Neuronal stem cell (in vitro differentiated cells): ENCODE results near the gene HLA-F.

Experiments used
- DNase-seq: peaks from one replicate; pipeline ENCODE4 v3.0.0-alpha.2; 2013; ENCODE audit warnings: low spot score
- H2AFZ ChIP-seq: one replicate; pipeline ENCODE4 v1.6.1; 2013; ENCODE audit warnings: mild to moderate bottlenecking, low read length, inconsistent platforms
- H2AK5ac ChIP-seq: 2 replicates; pipeline ENCODE4 v1.6.1; 2013; ENCODE audit warnings: low read depth, mild to moderate bottlenecking, inconsistent platforms, low read length, moderate library complexity, mixed read lengths
- H2BK120ac ChIP-seq: 2 replicates; pipeline ENCODE4 v1.6.1; 2013; ENCODE audit warnings: low read depth, mild to moderate bottlenecking, inconsistent platforms, low read length, moderate library complexity, mixed read lengths
- H2BK12ac ChIP-seq: one replicate; pipeline ENCODE4 v1.6.1; 2013; ENCODE audit warnings: low read length, inconsistent platforms
- H2BK15ac ChIP-seq: 2 replicates; pipeline ENCODE4 v1.6.1; 2013; ENCODE audit warnings: mild to moderate bottlenecking, low read length, inconsistent platforms, mixed read lengths
- H2BK5ac ChIP-seq: one replicate; pipeline ENCODE4 v1.6.1; 2013; ENCODE audit warnings: inconsistent platforms, mild to moderate bottlenecking, low read length, moderate library complexity
- H3K14ac ChIP-seq: one replicate; pipeline ENCODE4 v1.6.1; 2013; ENCODE audit warnings: low read length, inconsistent platforms
- H3K18ac ChIP-seq: 2 replicates; pipeline ENCODE4 v1.6.1; 2013; ENCODE audit warnings: low read length, inconsistent platforms
- H3K23ac ChIP-seq: 2 replicates; pipeline ENCODE4 v1.6.1; 2013; ENCODE audit warnings: low read depth, mild to moderate bottlenecking, mixed read lengths, low read length, inconsistent platforms; ENCODE audit not compliant: poor library complexity
- H3K27ac ChIP-seq: replicated peaks from 3 replicates; pipeline ENCODE4 v1.5.1; 2013; ENCODE audit warnings: low read length, inconsistent platforms
- H3K27me3 ChIP-seq, 3 experiments: 2 replicates each; pipeline ENCODE4 v1.6.1; 2013; ENCODE audit warnings: low read length in 3 of 3, mild to moderate bottlenecking in 2 of 3, inconsistent platforms in 1 of 3, low read depth in 1 of 3, mixed read lengths in 1 of 3, moderate library complexity in 1 of 3; ENCODE audit not compliant: control insufficient read depth in 3 of 3, insufficient read depth in 3 of 3
- H3K36me3 ChIP-seq, 2 donors: replicated peaks in 1 of 2; 2 replicates each; pipeline ENCODE4 v1.6.1; 2013; ENCODE audit warnings: low read length in 2 of 2; ENCODE audit not compliant: control insufficient read depth in 2 of 2, insufficient read depth in 2 of 2
- H3K4ac ChIP-seq: 2 replicates; pipeline ENCODE4 v1.6.1; 2013; ENCODE audit warnings: inconsistent platforms, mild to moderate bottlenecking, low read length, moderate library complexity
- H3K4me1 ChIP-seq, 2 donors: 1 replicate in 1 of 2; 2 replicates in 1 of 2; pipeline ENCODE4 v1.6.1; 2013; ENCODE audit warnings: low read length in 2 of 2, low read depth in 1 of 2; ENCODE audit not compliant: control insufficient read depth in 2 of 2, insufficient read depth in 1 of 2
- H3K4me2 ChIP-seq: one replicate; pipeline ENCODE4 v1.6.1; 2013; ENCODE audit warnings: mild to moderate bottlenecking, low read length, inconsistent platforms; ENCODE audit not compliant: insufficient read depth, poor library complexity, severe bottlenecking
- H3K4me3 ChIP-seq, 2 donors: 2 replicates each; pipeline ENCODE4 v1.5.1; 2013; ENCODE audit warnings: low read length in 2 of 2, mild to moderate bottlenecking in 2 of 2, inconsistent platforms in 1 of 2, moderate library complexity in 1 of 2
- H3K79me1 ChIP-seq: one replicate; pipeline ENCODE4 v1.6.1; 2013; ENCODE audit warnings: low read depth, mild to moderate bottlenecking, inconsistent platforms, low read length, moderate library complexity
- H3K9ac ChIP-seq: one replicate; pipeline ENCODE4 v1.6.1; 2013; ENCODE audit warnings: mild to moderate bottlenecking, low read depth, low read length, inconsistent platforms; ENCODE audit not compliant: poor library complexity
- H3K9me3 ChIP-seq, 2 donors: replicated peaks in 1 of 2; 2 replicates each; pipeline versions ENCODE3 to v1.6.1; 2013; ENCODE audit warnings: low read length in 2 of 2, mild to moderate bottlenecking in 2 of 2, inconsistent platforms in 1 of 2, low read depth in 1 of 2, mixed read lengths in 1 of 2, moderate library complexity in 1 of 2; ENCODE audit not compliant: control insufficient read depth in 2 of 2, insufficient read depth in 1 of 2
- H4K8ac ChIP-seq: one replicate; pipeline ENCODE4 v1.6.1; 2013; ENCODE audit warnings: low read depth, mild to moderate bottlenecking, inconsistent platforms, low read length, moderate library complexity
- H4K91ac ChIP-seq: one replicate; pipeline ENCODE4 v1.6.1; 2013; ENCODE audit warnings: low read length, low read depth, mild to moderate bottlenecking, inconsistent platforms; ENCODE audit not compliant: poor library complexity
- WGBS, 2 donors: extraction: QIAGEN DNeasy Blood & Tissue Kit; methylation state at CpG; one replicate each; pipeline ENCODE4 v1.1.7; 2013; ENCODE audit warnings: missing lambda C conversion rate in 2 of 2, mixed read lengths in 1 of 2; ENCODE audit not compliant: insufficient read length in 2 of 2, insufficient replicate concordance in 1 of 2; ENCODE audit errors: extremely low coverage in 2 of 2; 5-methylcytosine and 5-hydroxymethylcytosine counted together

Gene HLA-F

GRCh38 chr6:29737707-29738630 lies 14.7 kb downstream of the HLA-F start:
- H2BK12ac ChIP-seq = no peak overlapping the region
- no CpG with 5 or more reads among the region's 9 CpGs for WGBS, 2 donors
- no peaks in the 10 kb centered on the region for H3K4me1 ChIP-seq

GRCh38 chr6:29739136-29739881 lies 16.1 kb downstream of the HLA-F start:
- H3K23ac ChIP-seq = no peak overlapping the region
- H4K91ac ChIP-seq = no peak overlapping the region
- no peak overlapping the region for H2BK12ac ChIP-seq
- no peak overlapping the region for H2AK5ac ChIP-seq
- H3K4me2 ChIP-seq = no peak overlapping the region
- no peaks in the 10 kb centered on the region for H3K79me1 ChIP-seq
- peaks cover 0 to 16% (median 0%) of the 10 kb centered on the region in 3 experiments for H3K27me3 ChIP-seq
- H2BK120ac ChIP-seq = no peak overlapping the region
- no peaks in the 10 kb centered on the region for H3K9me3 ChIP-seq
- no peak overlapping the region for H3K14ac ChIP-seq
- H3K18ac ChIP-seq = no peak overlapping the region
- H2BK5ac ChIP-seq = no peak overlapping the region
- H2AFZ ChIP-seq = no peak overlapping the region
- H2BK15ac ChIP-seq = no peak overlapping the region
- no peak overlapping the region for H3K4me3 ChIP-seq
- H4K8ac ChIP-seq = no peak overlapping the region
- H3K4ac ChIP-seq = no peak overlapping the region
- no peaks in the 10 kb centered on the region for H3K4me1 ChIP-seq
- H3K36me3 ChIP-seq = no peaks in the 10 kb centered on the region
- no peak for DNase-seq
- WGBS, 2 donors = no CpG with 5 or more reads among the region's 4 CpGs
- H3K27ac ChIP-seq = no peak overlapping the region
- no peak overlapping the region for H3K9ac ChIP-seq

More at GRCh38 chr6:29737707-29738630, 14.7 kb downstream of the HLA-F start:
- Histone ChIP-seq H2AK5ac (no peak overlapping the region), H3K9me3 (no peaks in the 10 kb centered on the region), H4K8ac (no peak overlapping the region), H3K27me3 (peaks cover 0 to 21% (median 0%) of the 10 kb centered on the region in 3 experiments), H2BK120ac (no peak overlapping the region), H3K4me2 (no peak overlapping the region), H4K91ac (no peak overlapping the region), H3K36me3 (no peaks in the 10 kb centered on the region), H3K4ac (no peak overlapping the region), H3K9ac (no peak overlapping the region), H3K79me1 (no peaks in the 10 kb centered on the region), H2BK5ac (no peak overlapping the region), H2AFZ (no peak overlapping the region), H2BK15ac (no peak overlapping the region), H3K14ac (no peak overlapping the region), H3K27ac (no peak overlapping the region), H3K18ac (no peak overlapping the region), H3K4me3 (no peak overlapping the region), H3K23ac (no peak overlapping the region)
- DNase-seq = peak; percentile 40

DNA sequence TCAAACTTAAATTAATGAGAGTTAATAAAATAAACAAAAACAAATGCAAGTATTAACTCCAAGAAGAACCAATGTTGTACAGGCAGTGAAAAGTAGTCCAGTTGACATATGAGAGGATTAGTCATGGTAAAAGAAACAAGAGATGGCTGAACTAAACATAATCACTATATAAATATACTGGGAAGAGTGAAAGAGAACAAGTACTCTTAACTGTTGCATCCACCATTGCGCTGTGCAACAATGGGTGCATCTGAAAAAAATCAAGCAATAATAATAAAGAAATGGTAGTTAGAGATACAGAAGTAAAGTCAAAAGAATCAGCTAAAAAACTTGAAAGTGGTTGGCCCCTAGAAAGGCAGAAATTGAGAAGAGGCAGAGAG lies 16.6 kb downstream of the HLA-F start:
- Histone ChIP-seq H3K27ac (no peak overlapping the region), H3K27me3 (peaks cover 0 to 19% (median 0%) of the 10 kb centered on the region in 3 experiments), H2BK15ac (no peak overlapping the region), H3K23ac (no peak overlapping the region), H3K9ac (no peak overlapping the region), H2BK5ac (no peak overlapping the region), H4K91ac (no peak overlapping the region), H2BK12ac (no peak overlapping the region), H3K9me3 (no peaks in the 10 kb centered on the region), H3K18ac (no peak overlapping the region), H3K4me1 (no peaks in the 10 kb centered on the region), H3K36me3 (no peaks in the 10 kb centered on the region), H3K4me3 (no peak overlapping the region), H3K14ac (no peak overlapping the region), H2BK120ac (no peak overlapping the region), H3K4me2 (no peak overlapping the region), H4K8ac (no peak overlapping the region), H3K4ac (no peak overlapping the region), H2AFZ (no peak overlapping the region), H2AK5ac (no peak overlapping the region), H3K79me1 (no peaks in the 10 kb centered on the region)
- WGBS, 2 donors = no CpG with 5 or more reads among the region's 1 CpG
- no peak for DNase-seq

DNA sequence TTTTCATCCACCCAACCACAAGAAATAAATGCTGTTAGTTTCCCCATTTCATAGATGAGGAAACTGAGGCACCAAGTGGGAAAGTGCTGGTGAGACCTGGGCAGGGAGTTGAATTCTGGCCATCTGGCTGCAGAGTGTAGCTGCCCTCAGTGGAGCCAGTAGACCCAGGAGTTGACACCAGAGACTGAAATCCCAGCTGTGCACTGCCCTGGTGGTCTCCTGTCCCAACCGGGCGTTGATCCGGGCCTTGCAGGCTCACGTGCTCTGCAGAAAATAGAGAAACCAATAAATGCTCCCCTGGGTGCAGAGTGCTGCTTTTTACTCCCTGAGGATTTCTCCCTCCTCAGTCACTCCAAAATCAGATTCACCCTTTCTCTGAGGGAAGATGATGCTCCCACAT lies 18.4 kb downstream of the HLA-F start:
- no peak overlapping the region for H2AK5ac ChIP-seq
- peaks cover 0 to 31% (median 4%) of the 10 kb centered on the region in 3 experiments for H3K27me3 ChIP-seq
- no peak overlapping the region for H2AFZ ChIP-seq
- DNase-seq = no peak
- H2BK120ac ChIP-seq = no peak overlapping the region
- H3K9me3 ChIP-seq = no peaks in the 10 kb centered on the region
- no peak overlapping the region for H3K4me2 ChIP-seq
- no peak overlapping the region for H3K18ac ChIP-seq
- H3K4me3 ChIP-seq = no peak overlapping the region
- no peak overlapping the region for H3K23ac ChIP-seq
- H2BK5ac ChIP-seq = no peak overlapping the region
- H4K8ac ChIP-seq = no peak overlapping the region
- no peak overlapping the region for H3K14ac ChIP-seq
- no peak overlapping the region for H4K91ac ChIP-seq
- no peak overlapping the region for H3K27ac ChIP-seq
- H2BK15ac ChIP-seq = no peak overlapping the region
- no peaks in the 10 kb centered on the region for H3K4me1 ChIP-seq
- WGBS, 2 donors = no CpG with 5 or more reads among the region's 4 CpGs
- no peaks in the 10 kb centered on the region for H3K36me3 ChIP-seq
- H2BK12ac ChIP-seq = no peak overlapping the region
- H3K79me1 ChIP-seq = no peaks in the 10 kb centered on the region
- H3K4ac ChIP-seq = no peak overlapping the region
- H3K9ac ChIP-seq = no peak overlapping the region
